ENCODE data around the gene CHDH.

CHDH gene

GRCh38 chr3:53837331-53837730 is 8.9 kb downstream of the CHDH start:
- H3K9ac ChIP-seq (ENCODE audit: low read depth in 1 of 2, low read length in 2 of 2) = no peak overlapping the region
- H3K27ac ChIP-seq (ENCODE audit: low read depth in 2 of 2, low read length in 2 of 2) = no peak overlapping the region
- H3K9me3 ChIP-seq (ENCODE audit: control insufficient read depth in 2 of 2, low read length in 2 of 2) = no peaks in the 10 kb centered on the region
- no peaks in the 10 kb centered on the region for H3K27me3 ChIP-seq (ENCODE audit: control insufficient read depth in 2 of 2, insufficient read depth in 2 of 2, low read length in 2 of 2)
- peaks cover under 1 to 8% of the 10 kb centered on the region in 2 donors for H3K4me1 ChIP-seq (ENCODE audit: control insufficient read depth in 2 of 2, insufficient read depth in 2 of 2, low read length in 2 of 2)
- H3K4me3 ChIP-seq (ENCODE audit: low read length in 2 of 2) = no peak overlapping the region
- H3K36me3 ChIP-seq (ENCODE audit: control insufficient read depth in 2 of 2, insufficient read depth in 2 of 2, low read length in 2 of 2) = peaks cover 0 to 10% of the 10 kb centered on the region in 2 donors

- H3K4me3 ChIP-seq (ENCODE audit: low read length in 2 of 2) = no peak overlapping the region
- no peak overlapping the region for H3K9ac ChIP-seq (ENCODE audit: low read depth in 1 of 2, low read length in 2 of 2)
- peaks cover 0 to 10% of the 10 kb centered on the region in 2 donors for H3K36me3 ChIP-seq (ENCODE audit: control insufficient read depth in 2 of 2, insufficient read depth in 2 of 2, low read length in 2 of 2)
- H3K27ac ChIP-seq (ENCODE audit: low read depth in 2 of 2, low read length in 2 of 2) = no peak overlapping the region
- H3K9me3 ChIP-seq (ENCODE audit: control insufficient read depth in 2 of 2, low read length in 2 of 2) = no peaks in the 10 kb centered on the region
- H3K4me1 ChIP-seq (ENCODE audit: control insufficient read depth in 2 of 2, insufficient read depth in 2 of 2, low read length in 2 of 2) = peaks cover 0 to 2% of the 10 kb centered on the region in 2 donors
- no peaks in the 10 kb centered on the region for H3K27me3 ChIP-seq (ENCODE audit: control insufficient read depth in 2 of 2, insufficient read depth in 2 of 2, low read length in 2 of 2)
Measured at GRCh38 chr3:53836084-53836872, 9.9 kb downstream of the CHDH start.

- peaks cover 0 to 10% of the 10 kb centered on the region in 2 donors for H3K36me3 ChIP-seq (ENCODE audit: control insufficient read depth in 2 of 2, insufficient read depth in 2 of 2, low read length in 2 of 2)
- H3K27ac ChIP-seq (ENCODE audit: low read depth in 2 of 2, low read length in 2 of 2) = no peak overlapping the region
- no peak overlapping the region for H3K9ac ChIP-seq (ENCODE audit: low read depth in 1 of 2, low read length in 2 of 2)
- H3K27me3 ChIP-seq (ENCODE audit: control insufficient read depth in 2 of 2, insufficient read depth in 2 of 2, low read length in 2 of 2) = no peaks in the 10 kb centered on the region
- H3K4me1 ChIP-seq (ENCODE audit: control insufficient read depth in 2 of 2, insufficient read depth in 2 of 2, low read length in 2 of 2) = no peaks in the 10 kb centered on the region
- no peaks in the 10 kb centered on the region for H3K9me3 ChIP-seq (ENCODE audit: control insufficient read depth in 2 of 2, low read length in 2 of 2)
- H3K4me3 ChIP-seq (ENCODE audit: low read length in 2 of 2) = no peak overlapping the region
Measured at GRCh38 chr3:53835257-53835656, 11.0 kb downstream of the CHDH start.

GRCh38 chr3:53834429-53835095 is 11.7 kb downstream of the CHDH start:
- Histone ChIP-seq H3K9me3 (ENCODE audit: control insufficient read depth in 2 of 2, low read length in 2 of 2) (no peaks in the 10 kb centered on the region), H3K4me1 (ENCODE audit: control insufficient read depth in 2 of 2, insufficient read depth in 2 of 2, low read length in 2 of 2) (peaks cover 0 to 2% of the 10 kb centered on the region in 2 donors), H3K4me3 (ENCODE audit: low read length in 2 of 2) (no peak overlapping the region), H3K36me3 (ENCODE audit: control insufficient read depth in 2 of 2, insufficient read depth in 2 of 2, low read length in 2 of 2) (peaks cover 0 to 8% of the 10 kb centered on the region in 2 donors), H3K9ac (ENCODE audit: low read depth in 1 of 2, low read length in 2 of 2) (no peak overlapping the region), H3K27ac (ENCODE audit: low read depth in 2 of 2, low read length in 2 of 2) (no peak overlapping the region), H3K27me3 (ENCODE audit: control insufficient read depth in 2 of 2, insufficient read depth in 2 of 2, low read length in 2 of 2) (no peaks in the 10 kb centered on the region)

- Histone ChIP-seq H3K9ac (ENCODE audit: low read depth in 1 of 2, low read length in 2 of 2) (no peak overlapping the region), H3K9me3 (ENCODE audit: control insufficient read depth in 2 of 2, low read length in 2 of 2) (no peaks in the 10 kb centered on the region), H3K4me1 (ENCODE audit: control insufficient read depth in 2 of 2, insufficient read depth in 2 of 2, low read length in 2 of 2) (peaks cover 5 to 9% of the 10 kb centered on the region in 2 donors), H3K27me3 (ENCODE audit: control insufficient read depth in 2 of 2, insufficient read depth in 2 of 2, low read length in 2 of 2) (no peaks in the 10 kb centered on the region), H3K27ac (ENCODE audit: low read depth in 2 of 2, low read length in 2 of 2) (no peak overlapping the region), H3K36me3 (ENCODE audit: control insufficient read depth in 2 of 2, insufficient read depth in 2 of 2, low read length in 2 of 2) (peaks cover 0 to 2% of the 10 kb centered on the region in 2 donors), H3K4me3 (ENCODE audit: low read length in 2 of 2) (no peak overlapping the region)
Measured at GRCh38 chr3:53833700-53834099, 12.5 kb downstream of the CHDH start.

- H3K4me3 ChIP-seq (ENCODE audit: low read length in 2 of 2) = no peak overlapping the region
- H3K27me3 ChIP-seq (ENCODE audit: control insufficient read depth in 2 of 2, insufficient read depth in 2 of 2, low read length in 2 of 2) = no peaks in the 10 kb centered on the region
- H3K27ac ChIP-seq (ENCODE audit: low read depth in 2 of 2, low read length in 2 of 2) = no peak overlapping the region
- peaks cover 5 to 9% of the 10 kb centered on the region in 2 donors for H3K4me1 ChIP-seq (ENCODE audit: control insufficient read depth in 2 of 2, insufficient read depth in 2 of 2, low read length in 2 of 2)
- no peaks in the 10 kb centered on the region for H3K9me3 ChIP-seq (ENCODE audit: control insufficient read depth in 2 of 2, low read length in 2 of 2)
- no peak overlapping the region for H3K9ac ChIP-seq (ENCODE audit: low read depth in 1 of 2, low read length in 2 of 2)
- H3K36me3 ChIP-seq (ENCODE audit: control insufficient read depth in 2 of 2, insufficient read depth in 2 of 2, low read length in 2 of 2) = peaks cover 0 to 2% of the 10 kb centered on the region in 2 donors
Measured at GRCh38 chr3:53833053-53833645, 13.1 kb downstream of the CHDH start.

- H3K27ac ChIP-seq (ENCODE audit: low read depth in 2 of 2, low read length in 2 of 2) = no peak overlapping the region
- H3K9me3 ChIP-seq (ENCODE audit: control insufficient read depth in 2 of 2, low read length in 2 of 2) = no peaks in the 10 kb centered on the region
- peaks cover 5 to 9% of the 10 kb centered on the region in 2 donors for H3K4me1 ChIP-seq (ENCODE audit: control insufficient read depth in 2 of 2, insufficient read depth in 2 of 2, low read length in 2 of 2)
- no peak overlapping the region for H3K4me3 ChIP-seq (ENCODE audit: low read length in 2 of 2)
- no peaks in the 10 kb centered on the region for H3K27me3 ChIP-seq (ENCODE audit: control insufficient read depth in 2 of 2, insufficient read depth in 2 of 2, low read length in 2 of 2)
- no peaks in the 10 kb centered on the region for H3K36me3 ChIP-seq (ENCODE audit: control insufficient read depth in 2 of 2, insufficient read depth in 2 of 2, low read length in 2 of 2)
- H3K9ac ChIP-seq (ENCODE audit: low read depth in 1 of 2, low read length in 2 of 2) = no peak overlapping the region
Measured at GRCh38 chr3:53830944-53831343, 15.3 kb downstream of the CHDH start.

- no peak overlapping the region for H3K9ac ChIP-seq (ENCODE audit: low read depth in 1 of 2, low read length in 2 of 2)
- H3K27ac ChIP-seq (ENCODE audit: low read depth in 2 of 2, low read length in 2 of 2) = no peak overlapping the region
Measured at GRCh38 chr3:53829605-53830004, 16.6 kb downstream of the CHDH start.

GRCh38 chr3:53828581-53828980 is 17.6 kb downstream of the CHDH start:
- no peak overlapping the region for H3K9ac ChIP-seq (ENCODE audit: low read depth in 1 of 2, low read length in 2 of 2)
- H3K9me3 ChIP-seq (ENCODE audit: control insufficient read depth in 2 of 2, low read length in 2 of 2) = no peaks in the 10 kb centered on the region
- no peaks in the 10 kb centered on the region for H3K27me3 ChIP-seq (ENCODE audit: control insufficient read depth in 2 of 2, insufficient read depth in 2 of 2, low read length in 2 of 2)
- H3K4me1 ChIP-seq (ENCODE audit: control insufficient read depth in 2 of 2, insufficient read depth in 2 of 2, low read length in 2 of 2) = peaks cover 5 to 9% of the 10 kb centered on the region in 2 donors
- no peaks in the 10 kb centered on the region for H3K36me3 ChIP-seq (ENCODE audit: control insufficient read depth in 2 of 2, insufficient read depth in 2 of 2, low read length in 2 of 2)
- no peak overlapping the region for H3K27ac ChIP-seq (ENCODE audit: low read depth in 2 of 2, low read length in 2 of 2)
- no peak overlapping the region for H3K4me3 ChIP-seq (ENCODE audit: low read length in 2 of 2)

More at GRCh38 chr3:53829605-53830004, 16.6 kb downstream of the CHDH start:
- Histone ChIP-seq H3K4me3 (ENCODE audit: low read length in 2 of 2) (no peak overlapping the region), H3K27me3 (ENCODE audit: control insufficient read depth in 2 of 2, insufficient read depth in 2 of 2, low read length in 2 of 2) (no peaks in the 10 kb centered on the region), H3K9me3 (ENCODE audit: control insufficient read depth in 2 of 2, low read length in 2 of 2) (no peaks in the 10 kb centered on the region), H3K4me1 (ENCODE audit: control insufficient read depth in 2 of 2, insufficient read depth in 2 of 2, low read length in 2 of 2) (peaks cover 5 to 9% of the 10 kb centered on the region in 2 donors), H3K36me3 (ENCODE audit: control insufficient read depth in 2 of 2, insufficient read depth in 2 of 2, low read length in 2 of 2) (no peaks in the 10 kb centered on the region)

- H3K9me3 ChIP-seq (ENCODE audit: control insufficient read depth in 2 of 2, low read length in 2 of 2) = no peaks in the 10 kb centered on the region
- H3K9ac ChIP-seq (ENCODE audit: low read depth in 1 of 2, low read length in 2 of 2) = no peak overlapping the region
- H3K27ac ChIP-seq (ENCODE audit: low read depth in 2 of 2, low read length in 2 of 2) = no peak overlapping the region
- no peaks in the 10 kb centered on the region for H3K27me3 ChIP-seq (ENCODE audit: control insufficient read depth in 2 of 2, insufficient read depth in 2 of 2, low read length in 2 of 2)
- peaks cover 0 to 6% of the 10 kb centered on the region in 2 donors for H3K36me3 ChIP-seq (ENCODE audit: control insufficient read depth in 2 of 2, insufficient read depth in 2 of 2, low read length in 2 of 2)
- H3K4me3 ChIP-seq (ENCODE audit: low read length in 2 of 2) = no peak overlapping the region
- H3K4me1 ChIP-seq (ENCODE audit: control insufficient read depth in 2 of 2, insufficient read depth in 2 of 2, low read length in 2 of 2) = peaks cover 5 to 9% of the 10 kb centered on the region in 2 donors
Measured at GRCh38 chr3:53826048-53826447, 20.2 kb downstream of the CHDH start.

All from mucosa of rectum (tissue), 2 donors.